ENCODE results near the gene CD274.
"Not testable (repeated sequence)": the region's sequence is repeated elsewhere in the genome, so short reads cannot be mapped to it uniquely, and the experiment has no call there.

Gene CD274

GRCh38 chr9:5468850-5469249 lies 18.5 kb downstream of the CD274 start:
- no peak for DNase-seq

GRCh38 chr9:5470122-5470521 lies 19.8 kb downstream of the CD274 start:
- DNase-seq = no peak

GRCh38 chr9:5470816-5471215 lies 20.5 kb downstream of the CD274 start:
- DNase-seq = no peak

GRCh38 chr9:5475611-5476010 lies 25.3 kb downstream of the CD274 start:
- DNase-seq = not testable (repeated sequence)

- DNase-seq = no peak
These were observed 27.9 kb downstream of the CD274 start for GRCh38 chr9:5478206-5478605.

- no peak for DNase-seq
These were observed 29.8 kb downstream of the CD274 start for GRCh38 chr9:5479994-5480694.

GRCh38 chr9:5480919-5481318 lies 30.6 kb downstream of the CD274 start:
- no peak for DNase-seq

- DNase-seq = no peak
These were observed 31.1 kb downstream of the CD274 start for GRCh38 chr9:5481322-5482040.

GRCh38 chr9:5482194-5482593 lies 31.9 kb downstream of the CD274 start:
- DNase-seq = no peak

- DNase-seq = no peak
These were observed 33.0 kb downstream of the CD274 start for GRCh38 chr9:5483306-5483705.

- DNase-seq = no peak
These were observed 35.2 kb downstream of the CD274 start for GRCh38 chr9:5485378-5486085.

- DNase-seq = no peak
These were observed 36.6 kb downstream of the CD274 start for GRCh38 chr9:5486988-5487387.

GRCh38 chr9:5488221-5489008 lies 38.1 kb downstream of the CD274 start:
- DNase-seq = no peak

- DNase-seq = no peak
These were observed 39.5 kb downstream of the CD274 start for GRCh38 chr9:5489630-5490490.

GRCh38 chr9:5492965-5493678 lies 42.8 kb downstream of the CD274 start:
- no peak for DNase-seq

GRCh38 chr9:5493679-5494511 lies 43.6 kb downstream of the CD274 start:
- DNase-seq = peak; percentile 91

GRCh38 chr9:5494765-5495164 lies 44.4 kb downstream of the CD274 start:
- not testable (repeated sequence) for DNase-seq

- DNase-seq = no peak
These were observed 48.8 kb downstream of the CD274 start for GRCh38 chr9:5499157-5499556.

GRCh38 chr9:5499889-5500398 lies 49.6 kb downstream of the CD274 start:
- peak; percentile 79 for DNase-seq

All from EL (cell line).